Skeletal muscle tissue (tissue), 4 donors: ENCODE results near the gene C22orf31. TPM values are rescaled to one million over a fixed set of nuclear protein-coding genes. Genes with fewer than 3 reads are reported as not detected.

ENCODE experiments used
- H3K27ac ChIP-seq: one replicate; pipeline ENCODE4 v1.7.0; 2013; ENCODE audit warnings: mild to moderate bottlenecking, low read depth, low read length, inconsistent platforms
- H3K27me3 ChIP-seq, 3 donors: one replicate each; pipeline ENCODE4 v1.7.0; 2013; ENCODE audit warnings: low read length in 3 of 3; ENCODE audit not compliant: control insufficient read depth in 3 of 3, insufficient read depth in 3 of 3
- H3K36me3 ChIP-seq, 3 donors: one replicate each; pipeline ENCODE4 v1.7.0; 2013; ENCODE audit warnings: low read length in 3 of 3; ENCODE audit not compliant: control insufficient read depth in 3 of 3, insufficient read depth in 3 of 3
- H3K4me1 ChIP-seq, 3 donors: one replicate each; pipeline ENCODE4 v1.7.0; 2013; ENCODE audit warnings: low read length in 3 of 3, mild to moderate bottlenecking in 3 of 3; ENCODE audit not compliant: control insufficient read depth in 3 of 3, insufficient read depth in 3 of 3
- H3K4me3 ChIP-seq, 3 donors: one replicate each; pipeline ENCODE4 v1.7.0; 2013; ENCODE audit warnings: low read length in 3 of 3
- H3K9ac ChIP-seq, 3 donors: one replicate each; pipeline ENCODE4 v1.7.0; 2013; ENCODE audit warnings: low read length in 3 of 3, mild to moderate bottlenecking in 3 of 3, moderate library complexity in 2 of 3, low read depth in 1 of 3
- H3K9me3 ChIP-seq, 3 donors: one replicate each; pipeline ENCODE4 v1.7.0; 2013; ENCODE audit warnings: low read length in 3 of 3; ENCODE audit not compliant: control insufficient read depth in 3 of 3
- total RNA-seq: library from RNA; depleted of rRNA; stranded (reverse); fragments of >200 nt; gene quantifications from one replicate; pipeline ENCODE4 v1.2.3, GENCODE V29; 2014
- donor health status: Osteomylitis.

Gene C22orf31
- total RNA-seq, 1 donor from 2014 or later, result 1.6 TPM

DNA sequence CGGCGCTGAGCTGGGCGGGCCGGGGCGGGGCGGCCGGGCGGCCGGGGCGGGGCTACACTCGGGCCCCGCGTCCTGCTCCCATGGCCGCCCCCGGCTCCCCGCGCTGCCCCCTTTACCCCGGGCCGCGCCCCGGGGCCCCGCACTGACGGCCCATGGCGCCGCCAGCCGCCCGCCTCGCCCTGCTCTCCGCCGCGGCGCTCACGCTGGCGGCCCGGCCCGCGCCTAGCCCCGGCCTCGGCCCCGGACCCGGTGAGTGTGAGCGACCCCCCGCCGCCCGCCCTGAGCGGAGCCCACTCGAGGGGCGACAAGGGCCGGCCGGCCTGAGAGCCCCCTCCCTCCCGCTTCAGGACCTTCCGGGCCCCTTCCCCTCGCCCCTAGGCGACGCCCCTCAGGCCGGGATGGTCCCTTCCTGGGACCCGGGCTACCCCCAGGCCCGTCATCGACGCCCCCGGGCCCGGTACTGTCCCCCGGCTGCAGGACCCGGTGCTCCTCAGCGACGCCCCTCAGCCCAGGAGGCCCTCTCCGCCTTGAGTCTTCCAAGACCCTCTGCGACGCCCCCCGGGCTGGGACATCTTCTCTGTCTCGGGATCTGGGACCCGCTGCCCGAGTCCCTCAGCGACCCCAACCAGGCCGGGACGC, 11.5 kb upstream of the C22orf31 start, which contains the start of gene KREMEN1:
Gene KREMEN1 (plus strand): TSS at position 57 of the 639 bp plus-strand sequence. CDS start 96 bp downstream, at position 153.
- no peaks in the 10 kb centered on the region for H3K36me3 ChIP-seq
- H3K27ac ChIP-seq, result peak within 1 kb of the TSS; percentile 64
- no peaks in the 10 kb centered on the region for H3K27me3 ChIP-seq
- no peaks in the 10 kb centered on the region for H3K9me3 ChIP-seq
- peak within 1 kb of the TSS; percentile 69 to 85 (median 82) for H3K9ac ChIP-seq
- H3K4me1 ChIP-seq, result peaks cover 32 to 51% (median 37%) of the 10 kb centered on the region in 3 donors
- H3K4me3 ChIP-seq, result peak within 1 kb of the TSS; percentile 70 to 79 (median 78)

DNA sequence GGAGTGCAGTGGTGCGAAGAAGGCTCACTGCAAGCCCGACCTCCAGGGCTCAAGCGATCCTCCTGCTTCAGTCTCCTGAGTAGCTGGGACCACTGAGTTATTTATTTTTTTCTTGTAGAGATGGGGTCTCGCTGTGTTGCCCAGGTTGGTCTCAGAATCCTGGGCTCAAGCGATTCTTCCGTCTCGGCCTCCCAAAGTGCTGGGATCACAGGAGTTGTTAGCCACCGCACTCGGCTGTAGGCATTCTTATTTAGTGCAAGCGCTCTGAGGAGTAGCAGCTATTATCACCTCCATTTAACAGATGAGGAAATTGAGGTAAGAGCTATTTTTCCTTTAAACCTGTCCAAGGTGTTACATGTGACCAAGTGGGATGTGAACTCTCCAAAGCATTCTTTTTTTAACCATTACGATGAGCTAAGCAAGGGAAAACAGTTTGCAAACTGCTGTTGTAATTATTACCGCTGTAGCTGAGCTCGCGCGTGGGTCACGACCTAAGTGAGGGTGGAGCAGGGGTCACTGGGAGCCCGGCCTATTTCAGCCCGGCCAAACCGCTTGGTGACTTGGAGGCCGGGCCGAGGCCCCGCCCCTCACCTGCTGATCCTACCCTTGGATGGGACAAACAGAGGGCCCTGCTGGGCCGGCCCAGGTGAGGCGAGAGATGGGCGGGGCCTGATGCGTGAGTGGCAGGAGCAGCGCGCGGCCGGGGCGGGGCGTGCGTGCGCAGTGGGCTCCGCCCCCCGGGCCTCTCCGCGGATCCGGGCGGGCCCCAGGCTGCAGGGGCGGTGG, 10.8 kb upstream of the C22orf31 start:
- Histone ChIP-seq H3K27ac (no peak overlapping the region), H3K36me3 (no peaks in the 10 kb centered on the region), H3K27me3 (no peaks in the 10 kb centered on the region), H3K4me1 (peaks cover 29 to 52% (median 40%) of the 10 kb centered on the region in 3 donors), H3K4me3 (peak overlapping the region; percentile 61 to 71 (median 71)), H3K9me3 (no peaks in the 10 kb centered on the region), H3K9ac (peak overlapping the region in 2 of 3 donors; percentile 53 to 57)

DNA sequence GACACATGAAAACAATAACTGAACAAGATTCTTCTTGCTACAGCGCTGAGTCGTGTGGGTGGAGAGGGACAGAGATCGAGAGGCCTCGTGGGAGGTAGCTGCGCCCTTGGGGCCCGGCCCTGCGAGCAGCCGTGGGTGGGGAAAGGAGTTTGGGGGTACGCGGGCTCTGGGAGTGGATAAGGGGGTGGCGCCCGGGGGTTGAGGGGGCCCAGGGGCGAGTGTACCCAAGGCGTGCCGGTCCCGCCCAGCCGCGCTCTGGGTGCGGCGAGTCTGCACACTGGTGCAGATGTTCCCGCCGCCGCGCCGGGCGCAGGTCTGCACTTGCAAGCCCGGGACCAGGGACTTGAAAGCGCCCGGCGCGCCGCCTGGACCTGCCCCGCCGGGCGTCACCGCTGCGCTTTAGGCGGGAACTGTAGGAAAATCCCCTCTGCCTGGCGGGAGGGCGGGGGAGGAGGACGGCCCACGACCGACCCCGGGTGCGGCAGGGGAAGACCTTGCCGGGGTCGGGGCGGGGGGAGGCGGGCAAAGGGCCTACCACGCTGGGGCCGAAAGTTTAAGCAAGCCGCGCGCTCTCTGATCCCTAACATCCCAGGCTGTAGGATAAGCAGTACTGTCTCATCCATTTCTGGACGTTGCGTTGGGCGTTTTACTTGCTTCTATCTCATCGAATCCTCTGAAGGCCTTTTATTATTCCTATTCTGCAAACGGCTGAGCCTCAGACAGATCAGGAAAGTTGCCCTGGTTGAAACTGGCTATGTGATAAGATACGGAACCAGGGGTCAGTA, 9.8 kb upstream of the C22orf31 start:
- peak overlapping the region in 1 of 3 donors; percentile 61 for H3K4me3 ChIP-seq
- H3K4me1 ChIP-seq, result peaks cover 29 to 57% (median 45%) of the 10 kb centered on the region in 3 donors
- peak overlapping the region; percentile 71 for H3K27ac ChIP-seq
- no peak overlapping the region for H3K9ac ChIP-seq
- H3K9me3 ChIP-seq, result no peaks in the 10 kb centered on the region
- no peaks in the 10 kb centered on the region for H3K27me3 ChIP-seq
- H3K36me3 ChIP-seq, result no peaks in the 10 kb centered on the region

DNA sequence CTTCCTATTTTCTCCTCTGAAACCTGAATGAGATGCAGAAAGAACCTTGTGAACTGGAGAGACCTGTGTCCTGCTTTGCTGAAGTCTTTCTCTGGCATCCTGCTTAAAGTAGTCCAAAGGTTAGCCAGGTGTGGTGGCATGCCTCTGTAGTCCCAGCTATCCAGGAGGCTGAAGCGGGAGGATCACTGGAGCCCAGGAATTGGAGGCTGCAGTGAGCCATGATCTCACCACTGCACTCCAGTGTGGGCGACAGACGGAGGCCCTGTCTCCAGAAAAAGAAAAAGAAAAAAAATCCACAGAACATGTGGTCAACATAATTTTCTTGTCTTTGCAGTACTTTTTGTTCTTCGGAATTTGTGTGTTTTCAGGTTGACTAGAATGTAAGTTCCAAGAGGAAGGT, 8.9 kb upstream of the C22orf31 start:
- Histone ChIP-seq H3K4me3 (no peak overlapping the region), H3K36me3 (no peaks in the 10 kb centered on the region), H3K27ac (peak overlapping the region; percentile 71), H3K9me3 (no peaks in the 10 kb centered on the region), H3K9ac (peak overlapping the region in 1 of 3 donors; percentile 45), H3K4me1 (peaks cover 37 to 64% (median 47%) of the 10 kb centered on the region in 3 donors), H3K27me3 (no peaks in the 10 kb centered on the region)

DNA sequence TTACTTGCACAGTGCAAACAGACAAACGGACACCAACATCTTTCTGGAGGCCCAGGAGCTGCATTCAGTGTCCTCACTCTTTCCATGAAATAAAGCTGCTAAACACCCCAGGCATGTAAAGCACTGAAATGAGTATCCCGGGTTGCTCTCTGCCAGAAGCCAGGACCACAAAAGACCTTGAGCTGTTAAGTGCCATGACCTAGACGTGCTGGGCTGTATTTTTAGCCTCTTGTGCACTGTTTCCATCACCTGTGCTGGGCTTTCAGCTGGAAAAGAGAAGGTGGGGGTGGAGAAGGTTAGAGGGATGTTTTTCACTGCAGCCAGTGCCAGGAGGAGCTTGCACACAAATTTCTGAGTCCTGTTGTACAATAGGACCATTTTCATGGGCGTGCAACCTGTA, 7.8 kb upstream of the C22orf31 start:
- Histone ChIP-seq H3K27ac (peak overlapping the region; percentile 74), H3K27me3 (no peaks in the 10 kb centered on the region), H3K9me3 (no peaks in the 10 kb centered on the region), H3K4me1 (peaks cover 37 to 59% (median 51%) of the 10 kb centered on the region in 3 donors), H3K36me3 (no peaks in the 10 kb centered on the region), H3K9ac (no peak overlapping the region), H3K4me3 (no peak overlapping the region)

DNA sequence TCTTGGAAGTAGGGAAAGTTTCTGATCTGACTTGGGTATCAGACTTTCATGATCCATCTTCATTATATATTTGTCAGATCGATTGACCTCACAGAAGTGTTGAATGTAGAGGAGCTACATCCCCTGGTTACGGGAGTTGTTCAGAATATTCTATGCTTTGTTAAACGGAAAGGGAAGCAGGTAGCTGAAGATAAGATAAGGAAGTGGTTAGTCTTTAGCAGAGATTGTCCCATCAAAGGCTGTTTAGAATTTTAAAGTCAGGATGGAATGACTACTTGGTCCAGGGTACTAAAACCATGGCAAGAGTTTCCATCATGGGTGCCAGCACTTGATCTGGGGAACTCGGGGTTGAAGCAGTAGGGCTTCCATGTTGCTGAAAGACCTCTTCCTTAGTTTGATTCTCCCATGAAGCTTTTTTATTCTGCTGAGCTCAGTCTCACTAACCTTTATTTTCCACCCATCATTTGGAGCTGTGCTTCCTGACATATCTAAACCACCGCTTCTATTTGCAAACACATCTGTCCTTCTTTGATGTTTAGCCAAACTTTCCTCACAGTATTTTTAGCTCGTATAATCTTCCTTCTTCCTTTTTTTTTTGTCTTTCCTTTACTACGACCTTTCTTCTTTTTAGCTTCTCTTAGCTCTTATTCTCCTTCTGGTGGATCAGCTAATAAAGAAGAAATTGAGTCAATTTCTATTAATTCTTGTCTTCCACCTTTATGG, 4.0 kb upstream of the C22orf31 start:
- Histone ChIP-seq H3K4me3 (no peak overlapping the region), H3K4me1 (peaks cover 34 to 44% (median 39%) of the 10 kb centered on the region in 3 donors), H3K9me3 (no peaks in the 10 kb centered on the region), H3K27ac (no peak overlapping the region), H3K36me3 (no peaks in the 10 kb centered on the region), H3K27me3 (no peaks in the 10 kb centered on the region), H3K9ac (no peak overlapping the region)

DNA sequence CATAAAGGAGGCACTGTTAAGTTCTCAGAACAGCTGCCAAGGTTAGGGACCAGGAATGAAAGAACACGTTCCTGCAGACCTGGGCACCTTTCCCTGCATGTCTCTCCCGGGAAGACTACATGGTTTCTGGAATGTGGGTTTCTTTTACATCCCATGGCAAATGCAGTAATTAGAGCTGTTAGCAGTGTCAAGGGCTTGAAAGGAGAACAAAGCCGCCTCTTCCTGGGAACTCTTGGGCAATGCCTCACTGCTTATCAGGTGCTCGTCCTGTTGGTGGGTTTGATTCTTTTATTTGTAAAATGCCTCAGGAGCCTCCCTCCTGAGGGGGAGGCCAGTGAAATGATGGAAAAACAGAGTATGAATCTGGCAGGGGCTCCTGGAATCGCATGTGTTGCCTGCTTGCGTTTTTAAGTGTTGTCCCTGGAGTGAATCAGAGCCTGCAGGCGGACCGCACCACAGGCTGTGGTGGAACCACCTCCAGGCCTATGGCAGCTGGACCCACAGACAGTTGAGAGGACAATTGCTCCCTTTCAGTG, 723 bp upstream of the C22orf31 start:
- Histone ChIP-seq H3K9ac (peak overlapping the region in 1 of 3 donors; percentile 45), H3K4me1 (peaks cover 29 to 35% (median 30%) of the 10 kb centered on the region in 3 donors), H3K27ac (no peak overlapping the region), H3K27me3 (no peaks in the 10 kb centered on the region), H3K4me3 (no peak overlapping the region), H3K9me3 (no peaks in the 10 kb centered on the region), H3K36me3 (no peaks in the 10 kb centered on the region)

DNA sequence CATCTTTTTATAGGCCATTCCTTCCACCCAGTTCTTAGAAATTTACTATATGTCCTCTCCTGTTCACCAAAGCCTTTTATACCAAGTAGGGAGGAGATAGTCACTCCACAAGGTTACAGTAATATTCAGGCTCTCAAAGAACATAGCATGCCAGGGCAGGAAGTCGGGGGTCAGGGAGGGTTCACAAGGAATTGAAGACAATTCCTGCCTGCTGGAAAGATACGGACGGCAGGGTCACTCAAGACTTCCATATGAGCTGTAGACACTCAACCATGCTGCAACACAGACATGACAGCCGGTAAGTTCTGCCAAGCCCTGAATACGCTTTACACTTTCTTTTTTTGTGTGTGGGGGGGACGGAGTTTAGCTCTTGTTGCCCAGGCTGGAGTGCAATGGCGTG, 700 bp downstream of the C22orf31 start:
- H3K9me3 ChIP-seq, result no peaks in the 10 kb centered on the region
- no peaks in the 10 kb centered on the region for H3K36me3 ChIP-seq
- H3K27ac ChIP-seq, result no peak overlapping the region
- H3K9ac ChIP-seq, result no peak overlapping the region
- H3K27me3 ChIP-seq, result no peaks in the 10 kb centered on the region
- peaks cover 27 to 33% (median 32%) of the 10 kb centered on the region in 3 donors for H3K4me1 ChIP-seq
- H3K4me3 ChIP-seq, result no peak overlapping the region

DNA sequence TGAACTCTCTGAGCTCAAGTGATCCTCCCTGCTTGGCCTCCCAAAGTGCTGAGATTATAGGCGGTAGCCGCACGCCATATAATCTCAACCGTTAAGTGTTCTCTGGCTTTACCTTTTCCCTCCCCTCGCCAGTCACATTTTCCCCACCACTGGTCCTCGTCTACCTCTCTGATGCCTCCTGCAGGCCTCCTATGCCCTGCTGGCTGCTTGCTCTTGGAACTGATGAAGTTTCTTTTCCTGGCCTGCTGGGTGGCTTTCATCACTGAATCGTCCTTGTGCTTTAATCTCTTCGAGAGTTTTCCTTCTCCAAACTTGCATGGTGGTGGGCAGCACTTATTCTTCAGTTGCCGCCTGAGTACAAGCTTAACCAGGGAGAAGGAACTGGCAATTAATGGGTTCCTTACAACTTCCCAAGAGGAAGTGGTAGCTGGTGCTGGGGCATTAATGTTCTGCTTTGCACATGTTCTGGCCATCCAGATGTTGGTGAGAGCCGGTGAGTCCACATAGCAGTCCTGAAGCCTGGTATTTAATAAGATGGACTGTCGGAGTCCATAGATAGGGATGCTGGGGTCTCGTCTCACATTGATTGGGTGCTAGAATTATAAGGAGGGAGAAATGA, 1.3 kb downstream of the C22orf31 start:
- Histone ChIP-seq H3K9ac (no peak overlapping the region), H3K9me3 (no peaks in the 10 kb centered on the region), H3K4me1 (peaks cover 28 to 33% (median 30%) of the 10 kb centered on the region in 3 donors), H3K36me3 (no peaks in the 10 kb centered on the region), H3K27ac (no peak overlapping the region), H3K4me3 (no peak overlapping the region), H3K27me3 (no peaks in the 10 kb centered on the region)
